SK-N-DZ (cell line): ENCODE data around the gene VPS51.

Source experiments
- DNase-seq: peaks from one replicate; pipeline ENCODE4 v3.0.0-alpha.2; 2015; ENCODE audit warnings: low spot score

VPS51 gene

DNA sequence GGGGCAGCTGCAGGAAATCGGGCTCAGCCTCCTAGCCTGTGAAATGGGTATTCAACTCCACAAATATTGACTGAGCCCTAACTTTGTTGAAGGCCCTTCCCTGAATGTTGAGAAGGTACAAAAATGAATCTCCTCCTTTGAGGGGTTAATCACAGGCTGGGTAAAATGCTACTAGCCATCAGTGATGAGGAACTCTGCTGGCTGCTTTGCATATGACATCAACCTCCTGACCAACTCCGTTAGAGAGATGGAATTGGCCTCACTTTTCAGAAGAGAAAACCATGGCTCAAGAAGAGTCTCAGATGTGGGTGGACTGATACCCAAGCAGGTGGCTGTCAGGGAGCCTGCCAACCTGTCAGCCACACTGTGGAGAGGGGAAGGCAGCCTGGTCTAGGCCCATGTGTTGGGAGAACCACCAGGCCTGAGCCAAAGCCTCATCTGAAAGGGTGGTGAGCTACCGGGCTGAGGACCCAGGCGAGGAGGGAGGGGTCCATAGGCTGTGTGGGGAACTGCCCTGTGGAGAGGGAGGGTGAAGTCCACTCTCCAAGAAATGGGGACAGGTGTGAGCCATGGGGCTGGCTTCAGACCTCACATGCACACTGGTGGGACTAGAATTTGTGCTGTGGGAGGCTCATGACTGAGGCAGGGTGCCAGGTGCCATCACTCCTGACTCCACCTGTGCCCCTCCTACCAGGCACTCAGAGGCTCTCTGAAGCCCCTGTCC, 23.9 kb upstream of the VPS51 start:
- DNase-seq, result no peak

DNA sequence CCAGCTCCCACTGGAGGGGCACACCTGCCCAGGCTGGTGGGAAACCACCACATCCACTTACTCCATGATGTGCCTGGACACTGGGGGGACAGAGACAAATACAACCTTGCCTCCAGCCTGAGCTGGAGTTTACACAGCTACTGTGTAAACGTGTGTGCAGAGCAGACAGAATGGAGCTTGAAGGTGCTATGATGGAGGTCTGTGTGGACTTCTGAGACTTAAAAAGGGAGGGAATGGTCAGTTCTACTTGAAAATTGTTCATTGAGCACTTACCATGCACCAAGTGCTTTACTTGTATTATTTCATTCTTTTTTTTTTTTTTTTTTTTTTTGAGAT, 23.4 kb upstream of the VPS51 start:
- DNase-seq, result no peak

DNA sequence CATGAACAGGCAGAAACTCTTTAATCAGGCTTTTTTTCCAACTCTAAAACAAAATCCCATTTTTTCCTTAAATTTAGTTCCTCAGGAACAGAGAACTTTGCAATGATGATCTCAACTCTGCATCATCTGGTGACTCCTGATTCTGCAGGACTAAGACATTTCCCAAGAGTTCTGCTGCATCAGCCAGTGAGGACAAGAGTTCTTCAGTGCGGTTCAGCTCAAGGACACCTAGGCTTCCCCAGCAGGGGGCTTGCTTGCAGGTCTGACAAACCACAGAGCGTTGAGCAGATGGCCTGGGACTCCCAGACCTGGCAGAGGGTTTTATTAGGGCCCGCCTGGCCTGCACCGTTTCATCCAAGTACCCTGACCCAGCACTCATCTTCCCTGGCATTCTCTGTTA, 18.6 kb upstream of the VPS51 start:
- peak; percentile 58 for DNase-seq

DNA sequence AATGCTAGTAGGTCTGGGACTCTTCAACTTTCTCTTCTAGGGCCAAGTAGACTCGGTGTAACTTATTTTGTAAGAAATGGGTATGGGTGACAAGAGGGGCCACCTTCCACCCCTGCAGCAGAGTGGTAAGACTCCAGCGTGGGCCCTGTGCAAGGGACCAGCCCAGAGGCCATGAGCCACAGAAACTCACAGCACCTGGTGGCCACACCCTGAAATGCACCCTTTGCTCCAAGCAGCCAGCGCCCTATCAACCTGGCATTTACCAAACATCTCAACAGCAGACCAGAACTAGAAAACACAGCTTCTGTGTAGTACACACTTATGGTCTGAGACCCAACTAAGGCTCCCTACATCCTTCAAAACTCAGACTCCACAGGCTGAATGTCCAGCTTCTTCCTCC, 17.9 kb upstream of the VPS51 start:
- DNase-seq, result peak; percentile 60

DNA sequence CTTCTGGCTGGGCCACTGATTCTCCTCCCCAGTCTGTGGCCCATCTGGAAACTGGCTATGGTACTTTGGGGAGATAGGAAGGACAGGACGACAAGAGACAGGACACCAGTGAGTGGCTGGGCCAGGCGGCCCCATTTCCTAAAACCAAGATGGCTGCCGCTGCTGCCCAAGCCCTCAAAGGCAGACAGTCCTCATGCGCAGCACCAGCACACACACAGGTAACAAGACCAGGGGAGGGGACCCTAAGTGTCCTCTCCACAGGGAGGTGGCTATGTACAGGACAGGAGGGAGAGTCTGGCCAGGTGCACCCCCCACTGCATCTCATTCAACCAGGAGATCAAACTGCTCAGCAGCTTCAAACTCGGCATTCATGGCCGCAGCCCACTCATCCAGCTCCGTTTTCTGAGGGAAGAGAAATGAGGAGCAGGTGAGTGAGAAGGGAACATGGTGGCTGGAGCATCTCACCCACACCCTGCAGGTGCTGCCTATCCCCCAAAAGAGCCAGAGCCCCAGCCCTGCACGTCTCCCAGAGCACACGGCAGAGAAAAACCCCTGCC, 17.1 kb upstream of the VPS51 start:
- no peak for DNase-seq

DNA sequence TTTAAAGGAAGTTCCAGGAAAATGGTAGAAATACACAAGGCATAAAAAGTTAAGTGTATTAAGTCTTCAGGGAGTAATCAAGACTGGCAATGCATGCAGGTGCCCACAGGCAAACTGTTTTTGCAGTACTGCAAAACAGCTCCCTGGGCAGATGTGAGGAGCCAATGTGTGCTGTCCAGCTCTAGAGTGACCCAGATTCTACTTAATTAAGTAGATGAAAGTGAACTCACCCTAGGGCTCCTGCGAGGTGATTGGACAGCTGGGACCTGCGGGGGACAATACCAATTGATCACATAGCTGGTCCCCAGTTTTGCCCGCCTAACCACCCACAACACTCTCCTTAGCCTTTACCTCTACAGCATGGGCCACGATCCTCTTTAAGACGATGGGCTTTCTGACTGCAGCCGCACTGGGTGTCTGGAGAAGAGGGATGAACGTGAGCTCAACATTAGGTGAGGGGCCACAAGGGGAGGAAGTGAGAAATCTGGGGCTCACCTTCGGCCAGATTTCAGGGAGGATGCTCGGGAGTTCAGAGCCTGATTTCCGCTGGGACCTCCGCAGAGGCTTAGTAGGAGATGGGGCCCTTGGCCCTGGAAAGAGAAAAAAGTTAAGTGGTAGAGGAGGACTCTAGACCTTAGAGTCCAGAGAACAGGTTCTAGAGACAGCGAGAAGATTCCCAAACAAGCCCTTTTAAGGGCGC, 12.7 kb upstream of the VPS51 start:
- DNase-seq, result no peak

DNA sequence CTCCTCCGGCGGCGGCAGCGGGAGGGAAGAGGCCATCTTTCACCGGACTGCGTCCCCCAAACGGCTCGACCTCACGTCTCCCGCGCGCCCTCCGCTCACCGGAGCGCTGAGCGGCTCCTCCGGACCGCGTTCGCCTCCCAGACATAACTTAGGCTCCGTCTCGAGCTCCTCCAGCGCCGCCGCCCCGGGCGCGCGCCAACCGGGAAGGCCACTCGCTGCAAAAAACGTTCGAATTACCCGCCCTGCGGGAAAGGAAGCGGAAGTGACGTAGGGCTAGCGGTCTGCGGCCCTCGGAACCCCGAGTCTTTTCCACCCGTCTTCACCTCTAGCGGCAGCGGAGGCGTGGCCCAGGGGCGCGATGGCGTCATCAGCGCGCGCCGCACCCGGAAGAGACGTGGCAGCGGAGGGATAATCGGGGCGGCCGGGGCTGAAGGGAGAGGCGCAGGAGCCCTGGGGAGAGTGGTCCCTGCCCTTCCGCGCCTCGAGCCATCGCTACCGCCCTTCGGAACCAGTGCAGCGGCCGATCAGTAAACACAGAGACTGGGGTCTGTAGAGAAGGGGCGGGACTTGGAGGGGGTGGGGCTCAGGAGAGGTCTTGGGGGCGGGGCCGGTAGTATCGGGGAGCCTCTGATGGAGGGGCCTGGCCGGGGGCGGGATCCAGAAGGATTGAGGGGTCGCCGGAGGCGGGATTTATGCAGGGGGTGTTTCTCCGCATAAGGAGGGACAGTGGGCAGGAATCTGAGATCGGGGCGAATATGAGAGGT, 12.0 kb upstream of the VPS51 start, which contains the start of the genes CDCA5 and ZFPL1:
CDCA5 (minus strand) TSS at position 207 of the 764 bp plus-strand sequence; CDS start at position 145, 62 bp downstream.
ZFPL1 (plus strand) TSS at position 389 of the 764 bp plus-strand sequence. CDS start 477 bp downstream, outside the sequence.
- peak; percentile 95 for DNase-seq

DNA sequence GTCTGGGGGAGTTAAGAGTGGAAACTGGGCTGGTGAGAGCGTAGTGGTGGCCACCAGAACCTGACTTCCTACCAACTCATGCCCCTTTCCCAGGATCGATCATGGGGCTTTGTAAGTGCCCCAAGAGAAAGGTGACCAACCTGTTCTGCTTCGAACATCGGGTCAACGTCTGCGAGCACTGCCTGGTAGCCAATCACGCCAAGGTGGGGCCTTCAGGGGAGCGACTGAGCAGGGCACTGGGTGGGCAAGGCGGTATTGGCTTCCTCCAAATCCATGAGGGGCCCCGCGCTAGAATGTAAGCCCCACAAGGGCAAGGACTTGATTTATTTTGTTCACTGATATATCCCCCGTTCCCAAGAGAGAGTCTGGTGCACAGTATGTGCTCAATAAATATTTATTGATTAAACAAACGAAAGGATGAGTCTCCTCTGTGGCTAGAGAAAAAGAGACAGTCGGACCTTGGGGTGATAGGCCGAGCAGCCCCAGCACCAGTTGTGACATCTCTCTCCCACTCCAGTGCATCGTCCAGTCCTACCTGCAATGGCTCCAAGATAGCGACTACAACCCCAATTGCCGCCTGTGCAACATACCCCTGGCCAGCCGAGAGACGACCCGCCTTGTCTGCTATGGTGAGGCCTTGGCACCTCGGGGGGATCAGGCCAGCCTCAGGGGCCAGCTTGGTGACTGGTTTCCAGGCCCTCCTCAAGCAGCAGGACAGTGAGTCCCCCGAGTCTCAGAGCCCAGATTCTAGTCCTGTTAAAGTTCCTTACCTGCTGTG, 11.2 kb upstream of the VPS51 start:
- no peak for DNase-seq

DNA sequence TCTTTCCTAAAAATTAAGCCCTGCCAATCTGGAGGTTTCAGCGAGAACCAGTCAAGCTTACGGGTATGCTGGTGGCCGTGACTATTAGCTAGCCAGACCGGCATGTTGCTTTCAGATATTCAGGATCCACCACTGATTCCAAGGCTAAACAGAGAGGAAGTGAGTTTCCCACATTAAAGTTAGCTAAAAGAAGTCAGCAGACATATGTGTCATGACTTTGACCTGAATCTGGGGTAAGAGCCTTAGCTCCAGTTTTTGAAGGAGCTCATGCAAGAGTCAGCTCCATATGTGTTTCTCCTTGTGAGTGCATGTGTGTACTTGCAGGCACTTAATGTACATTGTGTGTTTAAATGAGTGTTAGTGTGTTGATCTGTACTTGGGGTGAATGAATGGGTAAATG, 10.6 kb upstream of the VPS51 start:
- DNase-seq, result no peak

DNA sequence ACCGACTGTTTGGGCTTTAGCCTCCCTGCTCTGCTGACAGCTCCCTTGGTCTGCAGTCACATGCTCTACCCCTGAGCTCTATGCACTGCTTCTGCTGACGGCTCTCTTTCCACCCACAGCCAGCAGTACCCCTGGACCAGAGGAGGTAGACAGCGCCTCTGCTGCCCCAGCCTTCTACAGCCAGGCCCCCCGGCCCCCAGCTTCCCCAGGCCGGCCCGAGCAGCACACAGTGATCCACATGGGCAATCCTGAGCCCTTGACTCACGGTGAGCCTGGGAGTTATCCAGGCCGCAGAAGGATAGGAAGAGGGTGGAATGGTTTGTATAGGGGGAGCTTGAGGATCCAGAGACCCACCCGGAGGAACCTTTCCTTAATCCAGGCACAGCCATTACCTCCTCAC, 9.2 kb upstream of the VPS51 start:
- DNase-seq, result no peak

DNA sequence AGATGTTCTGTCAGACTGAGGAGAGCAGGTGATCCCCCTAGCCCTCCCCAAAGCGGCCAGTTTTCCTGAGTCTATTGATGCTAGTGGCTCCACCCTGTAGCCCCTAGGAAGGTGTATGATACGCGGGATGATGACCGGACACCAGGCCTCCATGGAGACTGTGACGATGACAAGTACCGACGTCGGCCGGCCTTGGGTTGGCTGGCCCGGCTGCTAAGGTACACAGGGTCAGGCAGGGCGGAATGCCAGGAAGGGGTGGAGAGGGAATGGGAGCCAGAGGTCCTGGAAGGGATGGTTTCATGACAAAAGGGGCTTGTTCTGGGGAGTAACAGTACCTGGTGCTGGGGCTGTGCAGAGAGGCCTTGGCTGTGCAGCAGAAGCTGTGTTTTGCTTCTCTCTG, 8.8 kb upstream of the VPS51 start:
- no peak for DNase-seq

DNA sequence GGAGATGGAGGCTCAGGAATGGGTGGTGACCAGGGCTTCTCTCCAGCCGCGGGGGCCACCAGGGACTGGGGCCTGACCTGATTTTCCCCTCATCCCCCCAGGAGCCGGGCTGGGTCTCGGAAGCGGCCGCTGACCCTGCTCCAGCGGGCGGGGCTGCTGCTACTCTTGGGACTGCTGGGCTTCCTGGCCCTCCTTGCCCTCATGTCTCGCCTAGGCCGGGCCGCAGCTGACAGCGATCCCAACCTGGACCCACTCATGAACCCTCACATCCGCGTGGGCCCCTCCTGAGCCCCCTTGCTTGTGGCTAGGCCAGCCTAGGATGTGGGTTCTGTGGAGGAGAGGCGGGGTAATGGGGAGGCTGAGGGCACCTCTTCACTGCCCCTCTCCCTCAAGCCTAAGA, 8.2 kb upstream of the VPS51 start:
- no peak for DNase-seq

DNA sequence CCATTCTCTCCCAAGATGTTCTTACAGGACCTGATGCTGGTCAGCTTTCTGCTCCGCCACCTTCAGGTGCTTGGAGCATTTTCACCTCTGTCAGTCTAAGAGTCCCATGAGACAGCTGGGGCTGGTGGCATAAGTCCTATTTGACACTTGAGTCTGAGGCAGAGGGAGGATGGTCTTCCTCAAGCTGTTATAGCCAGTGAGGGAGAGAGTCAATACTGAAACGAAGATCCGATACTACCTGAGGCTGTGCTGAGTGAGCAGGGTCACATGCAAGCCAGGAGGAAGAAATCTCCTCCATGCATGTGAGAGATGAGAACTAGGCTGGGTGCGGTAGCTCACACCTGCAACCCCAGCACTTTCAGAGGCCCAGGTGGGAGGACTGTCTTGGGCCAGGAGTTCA, 6.4 kb upstream of the VPS51 start:
- no peak for DNase-seq

DNA sequence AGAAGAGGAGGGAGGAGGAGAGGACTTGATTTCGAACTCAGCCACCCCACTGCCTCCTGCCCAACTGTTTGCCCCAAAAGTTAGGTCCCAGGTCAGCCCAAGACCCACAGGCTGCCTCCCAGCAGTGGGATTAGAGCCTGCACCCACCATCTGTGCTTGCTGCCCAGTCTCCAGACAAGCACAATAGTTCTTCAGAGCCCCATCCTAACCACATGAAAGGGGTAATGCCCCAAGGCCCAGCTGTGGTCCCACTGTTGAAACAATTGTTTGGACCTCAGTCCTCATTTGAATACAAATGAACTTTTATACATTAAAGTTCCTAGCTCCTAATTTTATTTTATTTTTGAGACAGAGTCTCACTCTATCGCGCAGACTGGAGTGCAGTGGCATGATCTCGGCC, 5.4 kb upstream of the VPS51 start:
- no peak for DNase-seq

DNA sequence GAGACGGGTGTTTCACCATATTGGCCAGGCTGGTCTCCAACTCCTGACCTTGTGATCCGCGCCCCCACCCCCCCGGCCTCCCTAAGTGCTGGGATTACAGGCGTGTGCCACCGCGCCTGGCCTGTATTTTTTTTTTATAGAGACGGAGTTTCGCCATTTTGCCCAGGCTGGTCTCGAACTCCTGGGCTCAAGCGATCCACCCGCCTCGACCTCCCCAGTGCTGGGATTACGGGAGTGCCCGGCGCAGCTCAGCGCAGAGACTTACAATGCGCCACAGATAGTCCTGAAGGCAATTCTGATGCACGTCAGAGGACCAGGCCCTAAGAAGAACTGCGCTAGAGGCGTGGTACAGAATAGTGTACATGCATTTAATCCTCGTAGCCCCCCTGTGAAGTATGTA, 587 bp upstream of the VPS51 start:
- DNase-seq, result no peak

DNA sequence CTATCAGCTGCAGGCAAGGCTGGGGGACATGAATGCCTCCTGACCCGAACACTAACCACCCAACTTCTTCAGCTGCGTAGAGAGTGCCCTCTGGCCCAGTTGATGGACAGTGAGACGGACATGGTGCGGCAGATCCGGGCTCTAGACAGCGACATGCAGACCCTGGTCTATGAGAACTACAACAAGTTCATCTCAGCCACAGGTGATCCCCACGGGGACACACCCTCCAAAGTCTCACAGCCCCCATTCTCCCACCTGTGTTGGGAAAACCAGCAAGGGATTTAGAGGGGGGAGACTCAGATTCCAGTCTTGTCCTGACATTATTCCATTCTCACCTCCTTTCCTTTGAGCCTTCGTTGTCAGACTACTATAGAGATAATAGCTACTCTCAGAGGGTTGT, 912 bp downstream of the VPS51 start:
- DNase-seq, result no peak

DNA sequence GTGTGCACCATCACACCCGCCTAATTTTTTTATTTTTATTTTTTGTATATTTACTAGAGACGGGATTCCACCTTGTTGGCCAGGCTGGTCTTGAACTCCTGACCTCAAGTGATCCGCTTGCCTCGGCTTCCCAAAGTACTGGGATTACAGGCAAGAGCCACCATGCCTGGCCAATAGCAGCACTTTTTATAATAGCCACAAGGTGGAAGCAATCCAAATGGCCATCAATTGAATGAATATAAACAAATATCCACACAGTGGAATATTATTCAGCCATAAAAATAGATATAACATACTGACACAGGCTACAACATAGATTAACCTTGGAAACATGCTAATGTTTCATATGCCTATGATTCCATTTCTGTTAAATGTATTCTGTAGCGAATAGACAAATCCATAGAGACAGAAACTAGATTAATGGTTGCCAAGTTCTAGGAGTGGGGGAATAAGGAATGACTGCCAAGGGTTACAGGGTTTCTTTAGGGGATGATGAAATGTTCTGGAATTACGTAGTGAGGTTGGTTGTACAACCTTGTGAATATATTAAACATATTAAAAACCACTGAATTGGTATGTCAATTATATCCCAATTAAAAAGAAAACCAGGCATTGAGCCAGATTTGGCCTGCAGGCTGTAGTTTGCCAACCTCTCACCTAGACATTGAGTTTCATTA, 4.8 kb downstream of the VPS51 start:
- no peak for DNase-seq

DNA sequence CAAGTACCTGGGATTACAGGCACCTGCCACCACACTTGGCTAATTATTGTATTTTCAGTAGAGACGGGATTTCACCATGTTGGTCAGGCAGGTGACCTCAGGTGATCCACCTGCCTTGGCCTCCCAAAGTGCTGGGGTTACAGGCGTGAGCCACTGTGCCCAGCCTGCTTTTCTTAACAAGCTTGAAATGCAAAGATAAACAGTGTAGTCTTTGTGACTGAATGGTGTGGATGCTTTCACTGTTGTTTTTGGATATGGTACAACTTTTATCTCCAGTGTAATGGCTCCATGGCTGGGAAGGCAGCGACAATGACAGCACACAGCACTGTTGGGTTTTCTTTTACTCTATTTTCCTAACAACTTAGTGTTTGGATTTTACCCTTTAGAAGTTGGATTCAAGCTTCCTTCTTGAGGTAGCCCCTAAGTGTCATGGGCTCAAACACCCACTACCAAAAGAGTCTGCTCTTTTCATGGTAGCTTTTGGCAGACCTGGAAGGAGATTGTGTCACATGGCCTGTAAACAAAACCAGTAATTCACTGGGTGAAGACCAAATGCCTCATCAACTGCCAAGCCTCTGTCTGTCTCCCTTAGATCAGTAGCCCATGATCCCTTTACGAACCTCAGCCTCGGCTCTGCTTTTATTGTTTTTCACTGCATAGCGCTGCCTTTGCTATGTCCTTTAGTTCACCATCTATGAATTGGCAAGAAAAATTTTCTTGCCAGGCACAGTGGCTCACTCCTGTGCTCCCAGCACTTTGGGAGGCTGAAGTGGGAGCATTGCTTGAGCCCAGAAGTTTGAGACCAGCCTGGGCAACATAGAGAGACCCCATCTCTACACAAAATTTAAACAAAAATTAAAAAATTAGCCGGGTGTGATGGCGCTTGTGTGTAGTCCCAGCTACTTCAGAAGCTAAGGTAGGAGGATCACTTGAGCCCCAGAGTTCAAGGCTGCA, 6.4 kb downstream of the VPS51 start:
- no peak for DNase-seq

DNA sequence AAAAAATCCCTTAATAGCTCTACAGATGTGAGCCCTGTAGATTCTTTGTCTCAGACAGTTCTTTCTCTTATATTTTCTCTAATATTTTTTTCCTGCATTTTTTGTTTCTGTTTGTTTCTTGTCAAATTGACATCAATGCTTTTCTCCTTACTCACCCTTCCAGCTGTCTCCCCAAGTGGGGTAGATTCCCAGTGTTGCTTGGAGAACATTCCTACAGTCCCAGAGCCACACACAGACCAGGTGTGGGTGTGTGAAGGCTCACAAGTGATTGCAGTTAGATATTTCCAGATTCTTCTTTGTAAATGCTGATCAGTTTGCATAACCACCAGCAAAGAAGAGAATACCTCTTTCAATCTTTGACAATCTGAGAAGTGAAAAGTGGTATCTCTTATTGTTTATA, 7.5 kb downstream of the VPS51 start:
- no peak for DNase-seq

DNA sequence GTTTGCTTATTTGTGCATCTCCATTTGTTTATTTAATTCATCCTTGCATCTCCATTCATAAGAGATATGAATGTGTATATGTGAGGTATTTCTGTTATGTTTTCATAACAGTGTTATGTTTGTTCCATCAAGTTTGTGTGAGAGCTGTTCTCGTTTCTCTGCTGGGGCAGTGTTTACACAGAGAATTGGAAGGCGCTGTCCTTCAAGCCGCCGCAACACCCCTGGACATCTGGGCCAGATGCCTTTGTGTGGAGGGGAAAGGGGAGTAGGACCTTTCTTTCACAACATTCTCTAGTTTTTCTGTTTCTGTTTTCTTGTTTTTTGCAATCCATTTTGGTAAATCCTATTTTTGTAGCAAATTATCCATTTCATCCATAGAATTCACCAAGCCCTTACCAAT, 8.6 kb downstream of the VPS51 start:
- no peak for DNase-seq
